HepG2 (cell line): ENCODE results near the gene SLC35A3. TPM values are rescaled to one million over a fixed set of nuclear protein-coding genes. Genes with fewer than 3 reads are reported as not detected.

Source experiments
- ATF5 ChIP-seq: sonication (generic); formaldehyde crosslinking; IDR thresholded peaks from 2 replicates; pipeline ENCODE4 v1.4.0; 2020; ENCODE audit warnings: mild to moderate bottlenecking, low read depth, missing genetic modification reagents
- BCL3 ChIP-seq: sonication (generic); formaldehyde crosslinking; IDR thresholded peaks from 2 replicates; pipeline ENCODE4 v1.5.1; 2020; ENCODE audit warnings: mild to moderate bottlenecking, missing genetic modification reagents, moderate library complexity
- DPF2 ChIP-seq: sonication (generic); formaldehyde crosslinking; IDR thresholded peaks from 2 replicates; pipeline ENCODE4 v1.4.0; 2020; ENCODE audit warnings: mild to moderate bottlenecking, low read depth, missing genetic modification reagents, borderline replicate concordance
- FLYWCH1 ChIP-seq: sonication (generic); formaldehyde crosslinking; IDR thresholded peaks from 2 replicates; pipeline ENCODE4 v1.8.1; 2023; ENCODE audit warnings: mild to moderate bottlenecking, missing genetic modification reagents
- GATAD1 ChIP-seq: IDR thresholded peaks from 2 replicates; pipeline ENCODE4 v1.6.1; 2016; ENCODE audit warnings: missing genetic modification reagents, missing compliant biosample characterization
- ISX ChIP-seq: sonication (generic); formaldehyde crosslinking; conservative IDR thresholded peaks from 2 replicates; pipeline ENCODE4 v1.5.0; 2020; ENCODE audit warnings: missing genetic modification reagents
- MNT ChIP-seq: fragments of 450-650 bp; IDR thresholded peaks from 2 replicates; pipeline ENCODE4 v1.6.1; 2016
- MTA1 ChIP-seq: sonication (generic); formaldehyde crosslinking; IDR thresholded peaks from 2 replicates; pipeline ENCODE4 v1.4.0; 2020; ENCODE audit warnings: missing genetic modification reagents, mild to moderate bottlenecking, borderline replicate concordance
- NR2C2 ChIP-seq: sonication (generic); formaldehyde crosslinking; IDR thresholded peaks from 2 replicates; pipeline ENCODE4 v1.4.0; 2020; ENCODE audit warnings: missing genetic modification reagents, mild to moderate bottlenecking, moderate library complexity, borderline replicate concordance
- PAWR ChIP-seq: sonication (generic); formaldehyde crosslinking; IDR thresholded peaks from 2 replicates; pipeline ENCODE4 v1.4.0; 2020; ENCODE audit warnings: missing genetic modification reagents, mild to moderate bottlenecking, borderline replicate concordance
- SNAPC5 ChIP-seq: sonication (generic); formaldehyde crosslinking; IDR thresholded peaks from 2 replicates; pipeline ENCODE4 v1.8.1; 2023; ENCODE audit warnings: mild to moderate bottlenecking, missing genetic modification reagents, borderline replicate concordance
- TARDBP ChIP-seq: sonication (generic); formaldehyde crosslinking; IDR thresholded peaks from 2 replicates; pipeline ENCODE4 v1.8.0; 2022; ENCODE audit warnings: mild to moderate bottlenecking, missing genetic modification reagents
- TEF ChIP-seq: sonication (generic); formaldehyde crosslinking; IDR thresholded peaks from 2 replicates; pipeline ENCODE4 v1.5.0; 2020; ENCODE audit warnings: missing genetic modification reagents
- U2AF2 ChIP-seq: fragments of 200-400 bp; formaldehyde crosslinking; IDR thresholded peaks from 2 replicates; pipeline ENCODE4 v1.6.1; 2017; ENCODE audit warnings: low read depth, mild to moderate bottlenecking, low read length
- ZBTB33 ChIP-seq: sonication (generic); formaldehyde crosslinking; IDR thresholded peaks from 2 replicates; pipeline ENCODE4 v1.4.0; 2020; ENCODE audit warnings: missing genetic modification reagents
- ZNF652 ChIP-seq: IDR thresholded peaks from 2 replicates; pipeline ENCODE4 v1.6.1; 2016; ENCODE audit warnings: low read depth, borderline replicate concordance
- ZSCAN29 ChIP-seq: sonication (generic); formaldehyde crosslinking; conservative IDR thresholded peaks from 2 replicates; pipeline ENCODE4 v1.4.0; 2020; ENCODE audit warnings: mild to moderate bottlenecking, missing genetic modification reagents
- ZXDC ChIP-seq: sonication (generic); formaldehyde crosslinking; IDR thresholded peaks from 2 replicates; pipeline ENCODE4 v1.5.0; 2020; ENCODE audit warnings: mild to moderate bottlenecking, missing genetic modification reagents
- polyA plus RNA-seq, 8 experiments: library from polyadenylated mRNA; depleted of rRNA in 3 of 8; stranded (reverse) in 7 of 8; unstranded in 1 of 8; fragments of >200 nt; fragmentation: Illumina TruSeq in 4 of 8; extraction: Trizol in 4 of 8; gene quantifications; 2 replicates each; pipeline versions ENCODE4 v1.2.1 to v1.2.3, GENCODE V29; 2011 to 2016; ENCODE audit warnings: low read depth in 4 of 8, missing spikeins in 1 of 8, mixed read lengths in 1 of 8; ENCODE audit not compliant: insufficient read depth in 1 of 8
- total RNA-seq, 5 experiments: library from RNA; depleted of rRNA; stranded (reverse); fragments of >200 nt; fragmentation: Illumina TruSeq; extraction: Trizol; gene quantifications; 2 replicates each; pipeline ENCODE4 v1.2.3, GENCODE V29; 2016; ENCODE audit warnings: low read depth in 1 of 5

SLC35A3 gene
- total and polyA plus RNA-seq, 2 of the 13 experiments (the other 11 are each of a cell fraction or from before 2014, with no cell fraction given), result 11.2 to 24.9 TPM

GRCh38 chr1:99969729-99970621, at the start of gene SLC35A3 (continued):
- TF ChIP-seq FLYWCH1 (CRISPR knock-in tag) (peak; percentile 85; the same call in 1 of the 2 replicates), ATF5 (peak; percentile 81; the same call in 1 of the 2 replicates), SNAPC5 (CRISPR knock-in tag) (0 out of 2 replicates have a peak, but pooled peaks have one; percentile 79), TARDBP (CRISPR knock-in tag) (peak; percentile 98), ISX (CRISPR knock-in tag) (peak; percentile 96; the same call in 1 of the 2 replicates), ZNF652 (CRISPR knock-in tag) (peak; percentile 43; the same call in 1 of the 2 replicates), MNT (no peak), U2AF2 (0 out of 2 replicates have a peak, but pooled peaks have one; percentile 33), GATAD1 (CRISPR knock-in tag) (peak; percentile 97), ZSCAN29 (CRISPR knock-in tag) (no peak; the same call in 1 of the 2 replicates), DPF2 (CRISPR knock-in tag) (no peak), PAWR (CRISPR knock-in tag) (0 out of 2 replicates have a peak, but pooled peaks have one; percentile 86), MTA1 (CRISPR knock-in tag) (peak; percentile 98), ZBTB33 (CRISPR knock-in tag) (peak; percentile 43; the same call in 1 of the 2 replicates), NR2C2 (peak; percentile 91), TEF (CRISPR knock-in tag) (peak; percentile 69), ZXDC (no peak; the same call in 1 of the 2 replicates), BCL3 (CRISPR knock-in tag) (peak; percentile 95)
